Brain microvascular endothelial cell (primary cell): ENCODE measurements around the gene TXLNA.
"Not testable (repeated sequence)": the region's sequence is repeated elsewhere in the genome, so short reads cannot be mapped to it uniquely, and the experiment has no call there.

Experiments
- DNase-seq: peaks from one replicate; pipeline ENCODE4 v3.0.0-alpha.2; 2020
- H3K27ac ChIP-seq: fragments of 250-450 bp; sonication (Bioruptor Pico); 2 replicates; pipeline ENCODE4 v1.5.1; 2020; ENCODE audit warnings: mild to moderate bottlenecking, moderate library complexity
- H3K27me3 ChIP-seq: fragments of 250-450 bp; sonication (Bioruptor Pico); replicated peaks from 2 replicates; pipeline ENCODE4 v1.5.1; 2020; ENCODE audit warnings: mild to moderate bottlenecking
- H3K36me3 ChIP-seq: fragments of 250-450 bp; sonication (Bioruptor Pico); replicated peaks from 2 replicates; pipeline ENCODE4 v1.5.1; 2020; ENCODE audit warnings: mild to moderate bottlenecking
- H3K4me3 ChIP-seq: 2 replicates; pipeline ENCODE4 v1.5.1; 2011; ENCODE audit warnings: low read depth, mild to moderate bottlenecking, control low read depth, low read length, moderate library complexity
- in situ Hi-C: cut with HindIII; loops from 2 replicates; pipeline ENCODE4 v1.10.0; 2017; ENCODE audit warnings: low sequenced_read_pairs, low pct_ligation_motif_present
- TF ChIP-seq, protein P1 (sequence below): IDR thresholded peaks from 2 replicates; pipeline ENCODE4 v1.5.1; 2011; ENCODE audit warnings: low read depth, mild to moderate bottlenecking, moderate library complexity, low read length, control low read depth, inconsistent platforms; ENCODE audit errors: missing control alignments

The TXLNA gene

DNA sequence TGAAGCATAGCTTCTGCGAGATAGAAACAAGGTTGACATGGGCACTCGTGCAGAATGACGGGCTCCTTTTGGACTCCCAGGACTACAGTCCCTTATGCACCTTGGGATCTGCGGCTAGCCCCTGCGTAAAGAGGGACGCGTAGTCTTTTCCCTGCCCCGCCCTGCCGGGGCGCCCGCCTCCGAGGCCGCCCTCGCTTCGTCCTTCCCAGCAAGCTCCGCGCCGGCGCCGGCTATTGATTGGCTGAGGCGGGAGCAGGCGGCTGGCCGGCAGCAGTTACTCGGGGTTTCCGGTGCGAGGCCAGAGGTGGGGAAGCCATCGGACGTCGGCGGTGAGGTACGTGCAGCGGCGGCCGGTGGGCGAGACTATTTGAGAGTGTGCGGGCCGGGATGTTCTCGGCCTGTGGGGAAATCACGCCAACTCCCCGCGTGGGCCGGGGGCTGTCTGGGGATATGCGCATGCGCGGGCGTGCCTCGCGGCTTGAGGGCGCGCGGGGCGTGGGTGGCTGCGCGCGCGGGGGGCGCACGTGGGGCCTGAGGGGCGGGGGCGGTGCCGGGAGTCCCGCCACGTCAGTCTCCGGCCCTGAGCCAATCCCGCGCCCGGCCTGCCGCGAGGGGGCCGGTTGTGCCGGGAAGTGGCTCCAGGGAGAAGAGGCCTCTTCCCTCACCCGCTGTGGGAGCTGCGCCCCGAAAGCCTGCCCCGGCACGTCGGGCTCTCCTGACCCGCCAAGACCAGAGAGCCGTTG lies at the start of gene TXLNA:
Gene TXLNA, plus strand, starts transcription at position 233 of the 743 bp plus-strand sequence. CDS start 671 bp downstream, outside the sequence.
- TF ChIP-seq, protein P1, sequence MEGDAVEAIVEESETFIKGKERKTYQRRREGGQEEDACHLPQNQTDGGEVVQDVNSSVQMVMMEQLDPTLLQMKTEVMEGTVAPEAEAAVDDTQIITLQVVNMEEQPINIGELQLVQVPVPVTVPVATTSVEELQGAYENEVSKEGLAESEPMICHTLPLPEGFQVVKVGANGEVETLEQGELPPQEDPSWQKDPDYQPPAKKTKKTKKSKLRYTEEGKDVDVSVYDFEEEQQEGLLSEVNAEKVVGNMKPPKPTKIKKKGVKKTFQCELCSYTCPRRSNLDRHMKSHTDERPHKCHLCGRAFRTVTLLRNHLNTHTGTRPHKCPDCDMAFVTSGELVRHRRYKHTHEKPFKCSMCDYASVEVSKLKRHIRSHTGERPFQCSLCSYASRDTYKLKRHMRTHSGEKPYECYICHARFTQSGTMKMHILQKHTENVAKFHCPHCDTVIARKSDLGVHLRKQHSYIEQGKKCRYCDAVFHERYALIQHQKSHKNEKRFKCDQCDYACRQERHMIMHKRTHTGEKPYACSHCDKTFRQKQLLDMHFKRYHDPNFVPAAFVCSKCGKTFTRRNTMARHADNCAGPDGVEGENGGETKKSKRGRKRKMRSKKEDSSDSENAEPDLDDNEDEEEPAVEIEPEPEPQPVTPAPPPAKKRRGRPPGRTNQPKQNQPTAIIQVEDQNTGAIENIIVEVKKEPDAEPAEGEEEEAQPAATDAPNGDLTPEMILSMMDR, result peak; percentile 14
- in situ Hi-C loops, result no loop called here
- H3K27me3 ChIP-seq, result no peaks in the 10 kb centered on the region
- peaks cover 17% of the 10 kb centered on the region for H3K36me3 ChIP-seq
- peak; percentile 85 for DNase-seq
- H3K27ac ChIP-seq, result peak within 1 kb of the TSS; percentile 84
- H3K4me3 ChIP-seq, result peak within 1 kb of the TSS; percentile 73

DNA sequence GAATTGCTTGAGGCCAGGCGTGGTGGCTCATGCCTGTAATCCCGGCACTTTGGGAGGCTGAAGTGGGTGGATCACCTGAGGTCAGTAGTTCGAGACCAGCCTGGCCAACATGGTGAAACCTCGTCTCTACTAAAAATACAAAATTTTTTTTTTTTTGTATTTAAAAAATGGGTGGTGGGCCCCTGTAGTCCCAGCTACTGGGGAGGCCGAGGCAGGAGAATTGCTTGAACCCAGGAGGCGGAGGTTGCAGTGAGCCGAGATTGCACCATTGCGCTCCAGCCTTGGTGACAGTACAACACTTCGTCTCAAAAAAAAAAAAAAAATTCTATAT lies 45.6 kb upstream of the TXLNA start:
- in situ Hi-C loops, DNase-seq, H3K27me3 ChIP-seq, H3K36me3 ChIP-seq, H3K4me3 ChIP-seq: not testable (repeated sequence)
- peak overlapping the region; percentile 74 for H3K27ac ChIP-seq

DNA sequence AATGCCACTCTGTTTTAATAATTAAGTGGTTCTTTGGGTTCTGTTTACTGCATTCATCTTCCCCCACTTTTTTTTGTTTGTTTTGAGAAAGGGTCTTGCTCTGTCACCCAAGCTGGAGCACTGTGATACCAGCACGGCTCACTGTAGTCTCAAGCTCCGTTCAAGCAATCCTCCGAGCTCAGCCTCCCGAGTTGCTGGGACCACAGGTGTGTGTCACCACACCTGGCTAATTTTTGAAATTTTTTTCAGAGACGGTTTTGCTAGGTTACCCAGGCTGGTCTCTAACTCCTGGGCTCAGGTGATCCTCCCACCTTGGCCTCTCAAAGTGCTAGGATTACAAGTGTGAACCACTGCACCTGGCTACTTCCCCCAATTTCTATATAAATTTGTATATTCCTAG lies 42.4 kb upstream of the TXLNA start:
- in situ Hi-C loops, result no loop called here
- no peak overlapping the region for H3K4me3 ChIP-seq
- TF ChIP-seq, protein P1, result no peak
- H3K27ac ChIP-seq, result no peak overlapping the region
- no peaks in the 10 kb centered on the region for H3K27me3 ChIP-seq
- no peak for DNase-seq
- peaks cover 2% of the 10 kb centered on the region for H3K36me3 ChIP-seq

DNA sequence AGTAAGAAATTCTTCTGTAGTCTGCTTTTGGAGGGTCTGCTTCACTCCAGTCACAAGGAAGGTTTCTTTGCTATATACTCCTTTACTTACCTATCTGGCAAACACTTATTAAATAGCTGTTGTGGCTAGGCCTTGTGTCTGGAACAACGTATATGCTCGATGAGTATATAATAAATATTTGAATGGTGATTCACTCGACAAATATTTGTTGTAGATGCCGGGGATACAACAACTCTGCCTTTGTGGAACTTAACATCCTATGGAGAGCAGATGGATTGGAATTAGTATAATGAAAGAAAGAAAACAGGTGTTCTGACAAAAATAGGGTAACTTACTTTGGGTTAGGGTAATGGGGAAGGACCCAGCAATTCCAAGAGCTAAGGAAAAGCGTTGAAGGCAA lies 40.5 kb upstream of the TXLNA start:
- TF ChIP-seq, protein P1, result no peak
- Histone ChIP-seq H3K27ac (peak overlapping the region; percentile 28), H3K4me3 (no peak overlapping the region), H3K27me3 (no peaks in the 10 kb centered on the region), H3K36me3 (no peaks in the 10 kb centered on the region)
- in situ Hi-C loops, result no loop called here
- DNase-seq, result no peak

DNA sequence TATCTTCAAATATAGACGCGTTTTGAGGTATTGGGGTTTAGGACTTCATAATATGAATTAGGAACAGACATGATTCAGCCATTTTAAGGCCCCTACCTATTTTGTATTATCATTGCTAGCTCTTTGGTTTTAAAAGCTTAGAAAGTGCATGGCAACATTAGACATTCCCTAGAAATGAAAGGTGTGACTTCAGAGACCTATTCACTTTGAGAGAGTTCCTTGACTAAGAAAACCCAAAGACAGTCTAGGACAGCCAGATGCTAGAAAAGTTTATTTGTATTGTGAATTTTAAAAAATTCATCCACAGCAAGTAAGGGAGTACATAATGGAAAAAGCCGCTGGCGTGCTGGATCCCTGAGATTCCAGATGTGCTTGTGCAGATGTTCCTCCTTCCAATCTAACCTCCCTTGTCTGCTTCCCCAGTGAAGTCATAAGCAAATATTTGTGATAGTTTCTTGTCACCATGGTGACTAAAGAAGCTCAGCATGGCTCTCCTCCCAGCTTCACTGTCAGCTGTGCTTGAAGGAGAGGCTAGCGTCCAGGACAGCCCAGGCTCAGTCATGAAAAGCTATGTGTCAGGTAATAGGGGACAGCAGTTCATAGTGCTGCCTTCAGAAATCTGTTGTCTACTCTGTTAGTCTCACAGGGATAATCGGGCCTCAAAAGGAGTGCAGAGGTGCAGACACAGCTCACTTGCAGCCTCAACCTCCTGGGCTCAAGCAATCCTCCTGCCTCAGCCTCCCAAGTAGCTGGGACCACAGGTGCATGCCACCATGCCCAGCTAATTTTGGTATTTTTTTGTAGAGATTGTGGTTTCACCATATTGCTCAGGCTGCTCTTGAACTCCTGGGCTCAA lies 36.8 kb upstream of the TXLNA start:
- in situ Hi-C loops, result no loop called here

DNA sequence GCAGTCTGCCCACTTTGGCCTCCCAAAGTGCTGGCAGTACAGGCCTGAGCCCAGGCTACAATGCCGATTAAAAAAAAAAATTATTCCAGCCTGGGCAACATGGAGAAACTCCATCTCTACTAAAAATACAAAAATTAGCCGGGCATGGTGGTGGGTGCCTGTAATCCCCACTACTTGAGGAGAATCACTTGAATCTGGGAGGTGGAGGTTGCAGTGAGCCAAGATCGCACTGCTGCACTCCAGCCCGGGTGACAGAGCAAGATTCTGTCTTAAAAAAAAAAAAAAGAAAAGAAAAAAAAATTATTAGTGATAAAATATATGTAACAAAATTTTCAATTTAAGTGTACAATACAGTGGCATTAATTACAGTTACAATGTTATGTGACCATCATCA lies 36.2 kb upstream of the TXLNA start:
- in situ Hi-C loops, DNase-seq, H3K36me3 ChIP-seq, H3K4me3 ChIP-seq, H3K27me3 ChIP-seq: not testable (repeated sequence)
- peak overlapping the region; percentile 18 for H3K27ac ChIP-seq

More for the DNA sequence above, 36.8 kb upstream of the TXLNA start:
- DNase-seq, result peak; percentile 83
- H3K27ac ChIP-seq, result peak overlapping the region; percentile 18
- H3K4me3 ChIP-seq, result no peak overlapping the region
- no peaks in the 10 kb centered on the region for H3K36me3 ChIP-seq
- TF ChIP-seq, protein P1, result no peak
- H3K27me3 ChIP-seq, result no peaks in the 10 kb centered on the region
